H1 (cell line): Measurements from ENCODE around the gene SCCPDH. TPM values are rescaled to one million over a fixed set of nuclear protein-coding genes. Genes with fewer than 3 reads are reported as not detected.

Source experiments
- CTCF ChIA-PET: fragments of 300-600 bp; sonication (Branson Sonifier 250); formaldehyde crosslinking; loops from one replicate; lab custom pipeline; 2021; ENCODE audit not compliant: partially characterized antibody; lab: Charles Lee
- POLR2A ChIA-PET: fragments of 300-600 bp; sonication (Branson Sonifier 250); formaldehyde crosslinking; loops from one replicate; lab custom pipeline; 2021; ENCODE audit warnings: inconsistent platforms; ENCODE audit not compliant: partially characterized antibody; lab: Charles Lee
- DNase-seq, 2 experiments: peaks; one replicate each; pipeline versions ENCODE4 v3.0.0 to v3.0.0-alpha.2; 2010 to 2022; ENCODE audit warnings: low spot score in 2 of 2, low read depth in 1 of 2, mixed read lengths in 1 of 2
- FAIRE-seq: peaks from 2 replicates; lab custom pipeline; 2011; peaks lifted over from hg19 to GRCh38; lab: Jason Lieb, UNC
- H2AFZ ChIP-seq: 2 replicates; pipeline ENCODE4 v1.8.1; 2012; ENCODE audit warnings: low read length, inconsistent platforms
- H2AK5ac ChIP-seq: 2 replicates; pipeline ENCODE4 v1.6.1; 2013; ENCODE audit warnings: low read depth, low read length
- H2BK120ac ChIP-seq: replicated peaks from 2 replicates; pipeline ENCODE3; 2013; ENCODE audit warnings: low read depth, low read length, inconsistent platforms
- H2BK12ac ChIP-seq: 2 replicates; pipeline ENCODE4 v1.6.1; 2013; ENCODE audit warnings: low read depth, low read length
- H2BK15ac ChIP-seq: 2 replicates; pipeline ENCODE4 v1.6.1; 2013; ENCODE audit warnings: low read length
- H2BK20ac ChIP-seq: 2 replicates; pipeline ENCODE4 v1.6.1; 2013; ENCODE audit warnings: low read length
- H2BK5ac ChIP-seq: 2 replicates; pipeline ENCODE4 v1.6.1; 2013; ENCODE audit warnings: low read depth, low read length
- H3K14ac ChIP-seq: 2 replicates; pipeline ENCODE4 v1.6.1; 2013; ENCODE audit warnings: inconsistent platforms; ENCODE audit not compliant: insufficient read length
- H3K18ac ChIP-seq: 2 replicates; pipeline ENCODE4 v1.6.1; 2013; ENCODE audit warnings: low read length; ENCODE audit errors: extremely low read depth
- H3K23ac ChIP-seq: 2 replicates; pipeline ENCODE4 v1.6.1; 2013; ENCODE audit warnings: inconsistent platforms; ENCODE audit not compliant: insufficient read length
- H3K23me2 ChIP-seq: 2 replicates; pipeline ENCODE4 v1.6.1; 2013; ENCODE audit warnings: low read depth, low read length
- H3K27ac ChIP-seq: 2 replicates; pipeline ENCODE4 v1.6.1; 2011; ENCODE audit warnings: low read depth, low read length, inconsistent platforms
- H3K27me3 ChIP-seq, 4 experiments: replicated peaks in 1 of 4; 1 replicate in 1 of 4; 2 replicates in 3 of 4; pipeline versions ENCODE4 v1.6.1 to v1.8.1; 2011 to 2013; ENCODE audit warnings: low read length in 3 of 4, mild to moderate bottlenecking in 3 of 4, inconsistent platforms in 2 of 4, mixed read lengths in 2 of 4, moderate library complexity in 1 of 4; ENCODE audit not compliant: control insufficient read depth in 3 of 4, insufficient read depth in 3 of 4; ENCODE audit errors: extremely low read depth in 1 of 4
- H3K36me3 ChIP-seq, 4 experiments: 2 replicates each; pipeline versions ENCODE4 v1.6.1 to v1.8.1; 2011 to 2013; ENCODE audit warnings: mild to moderate bottlenecking in 4 of 4, low read length in 3 of 4, moderate library complexity in 2 of 4, control low read depth in 1 of 4, inconsistent platforms in 1 of 4; ENCODE audit not compliant: insufficient read depth in 4 of 4, control insufficient read depth in 2 of 4
- H3K4ac ChIP-seq: replicated peaks from 2 replicates; pipeline ENCODE3; 2013; ENCODE audit warnings: low read length, low read depth, mixed read lengths, inconsistent platforms; ENCODE audit not compliant: insufficient read length
- H3K4me1 ChIP-seq, 4 experiments: replicated peaks in 1 of 4; 1 replicate in 1 of 4; 2 replicates in 3 of 4; pipeline versions ENCODE4 v1.6.1 to v1.8.1; 2011 to 2013; ENCODE audit warnings: low read length in 3 of 4, inconsistent platforms in 2 of 4, mixed read lengths in 1 of 4; ENCODE audit not compliant: insufficient read depth in 4 of 4, control insufficient read depth in 3 of 4
- H3K4me2 ChIP-seq, 2 experiments: 2 replicates each; pipeline versions ENCODE4 v1.6.1 to v1.8.1; 2011 to 2013; ENCODE audit warnings: low read depth in 2 of 2, low read length in 2 of 2, control low read depth in 1 of 2, inconsistent platforms in 1 of 2, mild to moderate bottlenecking in 1 of 2; ENCODE audit not compliant: insufficient read depth in 1 of 2
- H3K4me3 ChIP-seq, 4 experiments: fragments of 200-600, 300-600 bp in 1 of 4; sonication (generic), shearing (Covaris generic), sonication (Bioruptor Twin) in 1 of 4; 2 replicates each; pipeline versions ENCODE4 v1.5.1 to v1.8.1; 2011 to 2016; ENCODE audit warnings: low read length in 4 of 4, low read depth in 3 of 4, control low read depth in 2 of 4, inconsistent platforms in 2 of 4, mild to moderate bottlenecking in 2 of 4, mixed read lengths in 1 of 4, moderate library complexity in 1 of 4; ENCODE audit not compliant: insufficient read depth in 2 of 4; ENCODE audit errors: extremely low read depth in 1 of 4
- H3K56ac ChIP-seq: replicated peaks from 2 replicates; pipeline ENCODE3; 2013; ENCODE audit warnings: low read depth, mild to moderate bottlenecking, mixed read lengths, low read length, inconsistent platforms; ENCODE audit not compliant: insufficient read length
- H3K79me1 ChIP-seq: 2 replicates; pipeline ENCODE4 v1.6.1; 2013; ENCODE audit warnings: low read depth, low read length, control low read depth
- H3K79me2 ChIP-seq, 2 experiments: 2 replicates each; pipeline versions ENCODE4 v1.6.1 to v1.8.1; 2012 to 2013; ENCODE audit warnings: low read length in 2 of 2, mild to moderate bottlenecking in 2 of 2, inconsistent platforms in 1 of 2; ENCODE audit not compliant: insufficient read depth in 2 of 2, control insufficient read depth in 1 of 2
- H3K9ac ChIP-seq, 4 experiments: replicated peaks in 1 of 4; 1 replicate in 1 of 4; 2 replicates in 3 of 4; pipeline versions ENCODE4 v1.6.1 to v1.8.1; 2011 to 2013; ENCODE audit warnings: low read depth in 3 of 4, low read length in 3 of 4, control low read depth in 2 of 4, mild to moderate bottlenecking in 2 of 4, moderate library complexity in 2 of 4, inconsistent platforms in 1 of 4; ENCODE audit errors: extremely low read depth in 1 of 4
- H3K9me3 ChIP-seq, 2 experiments: 2 replicates each; pipeline versions ENCODE4 v1.6.1 to v1.8.1; 2012 to 2013; ENCODE audit warnings: mild to moderate bottlenecking in 2 of 2, moderate library complexity in 2 of 2, control low read depth in 1 of 2, inconsistent platforms in 1 of 2, low read depth in 1 of 2, low read length in 1 of 2, mixed read lengths in 1 of 2; ENCODE audit not compliant: insufficient read depth in 2 of 2
- H4K20me1 ChIP-seq, 2 experiments: replicated peaks in 1 of 2; 2 replicates each; pipeline versions ENCODE3 to v1.8.1; 2011 to 2013; ENCODE audit warnings: inconsistent platforms in 2 of 2, low read length in 2 of 2, mild to moderate bottlenecking in 1 of 2; ENCODE audit not compliant: insufficient read depth in 2 of 2, control insufficient read depth in 1 of 2
- H4K5ac ChIP-seq: 2 replicates; pipeline ENCODE4 v1.6.1; 2013; ENCODE audit warnings: low read length, low read depth, mixed read lengths, inconsistent platforms; ENCODE audit not compliant: insufficient read length
- H4K8ac ChIP-seq: 2 replicates; pipeline ENCODE4 v1.8.0; 2013; ENCODE audit warnings: mild to moderate bottlenecking, moderate library complexity, low read length, inconsistent platforms; ENCODE audit not compliant: insufficient read depth; ENCODE audit errors: extremely low read depth
- H4K91ac ChIP-seq: replicated peaks from 2 replicates; pipeline ENCODE3; 2013; ENCODE audit warnings: low read length, mixed read lengths, inconsistent platforms; ENCODE audit not compliant: insufficient read length
- BCL11A ChIP-seq, 2 experiments: IDR thresholded peaks; one replicate each; pipeline ENCODE4 v1.6.1; 2011; ENCODE audit warnings: low read depth in 2 of 2, low read length in 2 of 2, mild to moderate bottlenecking in 2 of 2
- BRCA1 ChIP-seq: IDR thresholded peaks from 2 replicates; pipeline ENCODE4 v1.6.1; 2012; ENCODE audit warnings: low read depth, low read length, improper control_type of control experiment
- CHD2 ChIP-seq: IDR thresholded peaks from 2 replicates; pipeline ENCODE4 v1.6.1; 2012; ENCODE audit warnings: low read length, improper control_type of control experiment
- CTBP2 ChIP-seq: IDR thresholded peaks from 2 replicates; pipeline ENCODE4 v1.7.0; 2011; ENCODE audit warnings: borderline replicate concordance, mild to moderate bottlenecking, moderate library complexity, mixed read lengths, low read length; ENCODE audit not compliant: insufficient read depth, insufficient read length
- NRF1 ChIP-seq: IDR thresholded peaks from 2 replicates; pipeline ENCODE4 v1.6.1; 2011; ENCODE audit warnings: mild to moderate bottlenecking, low read depth, low read length, improper control_type of control experiment
- POLR2AphosphoS5 ChIP-seq: IDR thresholded peaks from 2 replicates; pipeline ENCODE4 v1.6.1; 2011; ENCODE audit warnings: low read depth, low read length
- POU5F1 ChIP-seq: IDR thresholded peaks from 2 replicates; pipeline ENCODE4 v1.6.1; 2011; ENCODE audit warnings: low read depth, mild to moderate bottlenecking, low read length, moderate library complexity
- SP4 ChIP-seq: IDR thresholded peaks from 2 replicates; pipeline ENCODE4 v1.6.1; 2012; ENCODE audit warnings: low read length, inconsistent platforms
- TAF1 ChIP-seq: IDR thresholded peaks from 2 replicates; pipeline ENCODE4 v1.6.1; 2011; ENCODE audit warnings: mild to moderate bottlenecking, low read depth, low read length
- TAF7 ChIP-seq: optimal IDR thresholded peaks from 2 replicates; pipeline ENCODE3; 2011; ENCODE audit warnings: low read depth, mild to moderate bottlenecking, inconsistent platforms, low read length, moderate library complexity, borderline replicate concordance
- TEAD4 ChIP-seq: IDR thresholded peaks from 2 replicates; pipeline ENCODE4 v1.6.1; 2012; ENCODE audit warnings: low read depth, low read length, inconsistent platforms, mixed read lengths
- WGBS, 2 experiments: shearing (Covaris generic) in 1 of 2; methylation state at CpG; one replicate each; pipeline versions ENCODE4 v1.1.6 to v1.1.7; 2013 to 2015; ENCODE audit warnings: low lambda C conversion rate in 2 of 2, mixed read lengths in 2 of 2, inconsistent platforms in 1 of 2, low coverage in 1 of 2, missing lambda C conversion rate in 1 of 2; ENCODE audit not compliant: insufficient replicate concordance in 2 of 2, insufficient coverage in 1 of 2, insufficient read length in 1 of 2; ENCODE audit errors: extremely low coverage in 1 of 2, missing lambda C conversion rate in 1 of 2; 5-methylcytosine and 5-hydroxymethylcytosine counted together
- polyA plus RNA-seq, 7 experiments: library from polyadenylated mRNA; depleted of rRNA in 3 of 7; stranded (reverse) in 5 of 7; unstranded in 2 of 7; fragments of >200 nt in 5 of 7; fragments of 200-250 nt in 2 of 7; gene quantifications; 1 replicate in 5 of 7; 2 replicates in 1 of 7; 4 replicates in 1 of 7; pipeline versions ENCODE4 v1.2.1 to v1.2.3, GENCODE V29; 2011 to 2013; ENCODE audit warnings: missing spikeins in 2 of 7, mixed read lengths in 2 of 7
- total RNA-seq: library from RNA; stranded (reverse); fragmentation: NEBNext Ultra II Directional; extraction: Animal tissue kit (Norgen Biotek cat#: 25700); gene quantifications from 2 replicates; pipeline ENCODE4 v1.2.1, GENCODE V29; 2021
- TF ChIP-seq, protein P1 (sequence below): IDR thresholded peaks from 2 replicates; pipeline ENCODE4 v1.6.1; 2012; ENCODE audit warnings: inconsistent platforms

Gene SCCPDH
- total and polyA plus RNA-seq, 2 of the 8 experiments (the other 6 are each of a cell fraction or from before 2014, with no cell fraction given), result 9.5 to 17.0 TPM

DNA sequence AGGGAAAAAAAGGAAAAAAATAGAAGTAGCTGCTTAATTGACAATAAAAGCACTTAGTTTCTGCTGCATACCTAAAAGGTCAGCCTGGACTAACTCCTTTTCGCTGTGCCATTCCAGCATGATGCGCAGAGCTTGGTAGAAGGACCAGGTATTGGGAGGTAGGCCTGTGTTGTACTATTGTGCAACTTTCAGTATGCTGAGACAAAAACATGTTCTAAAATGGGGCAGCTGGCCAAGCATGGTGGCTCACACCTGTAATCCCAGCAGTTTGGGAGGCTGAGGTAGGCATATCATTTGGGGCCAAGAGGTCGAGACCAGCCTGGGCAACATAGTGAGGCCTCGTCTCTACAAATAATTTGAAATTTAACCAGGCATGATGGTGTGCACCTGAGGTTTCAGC is 15.0 kb upstream of the SCCPDH start:
- Histone ChIP-seq H4K8ac (no peak overlapping the region), H3K79me1 (no peaks in the 10 kb centered on the region), H3K56ac (no peak overlapping the region), H3K9ac (no peak overlapping the region), H2BK15ac (no peak overlapping the region), H3K27ac (no peak overlapping the region), H3K9me3 (peaks cover under 1 to 5% of the 10 kb centered on the region in 2 experiments; a peak in 1 of 4 replicates), H3K4ac (no peak overlapping the region), H3K4me3 (no peak overlapping the region), H2BK120ac (no peak overlapping the region), H3K14ac (no peak overlapping the region), H3K36me3 (no peaks in the 10 kb centered on the region), H3K4me1 (no peaks in the 10 kb centered on the region), H3K18ac (no peak overlapping the region), H2AFZ (no peak overlapping the region), H2BK5ac (no peak overlapping the region), H3K79me2 (no peaks in the 10 kb centered on the region), H2BK20ac (no peak overlapping the region), H4K20me1 (no peaks in the 10 kb centered on the region), H4K5ac (no peak overlapping the region), H4K91ac (no peak overlapping the region), H2BK12ac (no peak overlapping the region), H3K23me2 (no peaks in the 10 kb centered on the region; the same call in 1 of the 2 replicates), H3K27me3 (no peaks in the 10 kb centered on the region), H3K4me2 (no peak overlapping the region), H2AK5ac (no peak overlapping the region), H3K23ac (no peak overlapping the region)
- ChIA-PET POLR2A (no interaction called here), CTCF (interaction anchor here (1.3 to 8.7 kb wide), 5 partner anchors 14 to 45 kb away, joined by 3 to 91 read pairs (median 3); partner anchors contain the start of gene SCCPDH)
- FAIRE-seq, result no peak
- 86% methylated on average over 4 of the region's 4 CpGs; no CpG with 5 or more reads in 1 of the 2 experiments for WGBS, 2 experiments
- DNase-seq, result no peak
- no peak for TF ChIP-seq POLR2AphosphoS5
- TF ChIP-seq TEAD4, result no peak
- no peak for TF ChIP-seq BCL11A (IDR thresholded peaks at IDR 0.05; ENCODE audit: low read depth in 2 of 2, low read length in 2 of 2)
- TF ChIP-seq, protein P1, sequence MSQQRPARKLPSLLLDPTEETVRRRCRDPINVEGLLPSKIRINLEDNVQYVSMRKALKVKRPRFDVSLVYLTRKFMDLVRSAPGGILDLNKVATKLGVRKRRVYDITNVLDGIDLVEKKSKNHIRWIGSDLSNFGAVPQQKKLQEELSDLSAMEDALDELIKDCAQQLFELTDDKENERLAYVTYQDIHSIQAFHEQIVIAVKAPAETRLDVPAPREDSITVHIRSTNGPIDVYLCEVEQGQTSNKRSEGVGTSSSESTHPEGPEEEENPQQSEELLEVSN, result no peak
- no peak for TF ChIP-seq TAF7
- TF ChIP-seq CTBP2, result no peak
- no peak for TF ChIP-seq BRCA1
- no peak for TF ChIP-seq SP4
- no peak for TF ChIP-seq CHD2
- no peak for TF ChIP-seq NRF1
- TF ChIP-seq TAF1, result no peak
- no peak for TF ChIP-seq POU5F1
